WTC11 (cell line): ENCODE measurements around the gene FSD1L. TPM values are rescaled to one million over a fixed set of nuclear protein-coding genes. Genes with fewer than 3 reads are reported as not detected.
A peak's percentile ranks its signal among the peaks of the same experiment; 100 is the strongest.

Experiments used
- ATAC-seq: fragments of 200-7000 bp; cut with Tn5 transposase; 2 replicates; pipeline ENCODE4 v1.10.0; 2021; ENCODE audit warnings: mild to moderate bottlenecking, moderate library complexity
- CTCF ChIA-PET: fragments of 300-600 bp; sonication (Branson Sonifier 250); formaldehyde crosslinking; loops from one replicate; lab custom pipeline; 2021; ENCODE audit warnings: antibody characterized with exemption; lab: Charles Lee
- POLR2A ChIA-PET: fragments of 350-600 bp; sonication (Branson Sonifier 250); formaldehyde crosslinking; loops from one replicate; lab custom pipeline; 2021; ENCODE audit warnings: antibody characterized with exemption; lab: Charles Lee
- DNase-seq: peaks from one replicate; pipeline ENCODE4 v3.0.0; 2021; ENCODE audit warnings: low spot score
- H3K27ac Mint-ChIP-seq: 2 replicates; pipeline ENCODE4 v1.8.0; 2021; ENCODE audit warnings: mixed read lengths
- H3K27me3 Mint-ChIP-seq: 2 replicates; pipeline ENCODE4 v1.8.0; 2021; ENCODE audit warnings: low read depth, mild to moderate bottlenecking, moderate library complexity, mixed read lengths
- H3K36me3 Mint-ChIP-seq: 2 replicates; pipeline ENCODE4 v1.8.0; 2021; ENCODE audit warnings: mixed read lengths
- H3K4me1 Mint-ChIP-seq: 2 replicates; pipeline ENCODE4 v1.8.0; 2022; ENCODE audit warnings: mixed read lengths
- H3K4me3 Mint-ChIP-seq: 2 replicates; pipeline ENCODE4 v1.8.0; 2021; ENCODE audit warnings: mild to moderate bottlenecking, moderate library complexity, mixed read lengths
- H3K9me3 Mint-ChIP-seq: 2 replicates; pipeline ENCODE4 v1.8.0; 2021; ENCODE audit warnings: mixed read lengths
- ATF3 ChIP-seq: sonication (generic); formaldehyde crosslinking; conservative IDR thresholded peaks from 2 replicates; pipeline ENCODE4 v1.8.1; 2022; ENCODE audit warnings: mild to moderate bottlenecking, missing genetic modification reagents
- CREB1 ChIP-seq: sonication (generic); formaldehyde crosslinking; IDR thresholded peaks from 2 replicates; pipeline ENCODE4 v1.8.0; 2023; ENCODE audit warnings: mild to moderate bottlenecking, missing genetic modification reagents
- CTCF ChIP-seq: fragments of 200-600 bp; IDR thresholded peaks from 2 replicates; pipeline ENCODE4 v1.8.0; 2022; ENCODE audit warnings: antibody characterized with exemption
- E2F1 ChIP-seq: sonication (generic); formaldehyde crosslinking; IDR thresholded peaks from 2 replicates; pipeline ENCODE4 v1.8.0; 2022; ENCODE audit warnings: mild to moderate bottlenecking, missing genetic modification reagents
- FOXJ3 ChIP-seq: sonication (generic); formaldehyde crosslinking; IDR thresholded peaks from 2 replicates; pipeline ENCODE4 v1.9.0; 2021; ENCODE audit warnings: missing genetic modification reagents, mild to moderate bottlenecking, borderline replicate concordance
- FOXP1 ChIP-seq: sonication (generic); formaldehyde crosslinking; IDR thresholded peaks from 2 replicates; pipeline ENCODE4 v1.8.0; 2022; ENCODE audit warnings: missing genetic modification reagents, mild to moderate bottlenecking, moderate library complexity, borderline replicate concordance
- HMGA2 ChIP-seq: fragments of 250-450 bp; sonication (Bioruptor Pico); IDR thresholded peaks from 2 replicates; pipeline ENCODE4 v1.4.0; 2021; ENCODE audit warnings: mild to moderate bottlenecking, moderate library complexity
- IRF2 ChIP-seq: sonication (generic); formaldehyde crosslinking; IDR thresholded peaks from 2 replicates; pipeline ENCODE4 v1.8.0; 2022; ENCODE audit warnings: low read depth, missing genetic modification reagents, borderline replicate concordance
- JUN ChIP-seq: sonication (generic); formaldehyde crosslinking; IDR thresholded peaks from 2 replicates; pipeline ENCODE4 v1.8.0; 2023; ENCODE audit warnings: mild to moderate bottlenecking, missing genetic modification reagents
- OVOL2 ChIP-seq: fragments of 250-450 bp; sonication (Bioruptor Pico); IDR thresholded peaks from 2 replicates; pipeline ENCODE4 v1.9.0; 2021; ENCODE audit warnings: mild to moderate bottlenecking, borderline replicate concordance
- PRDM15 ChIP-seq: sonication (generic); formaldehyde crosslinking; IDR thresholded peaks from 2 replicates; pipeline ENCODE4 v1.8.0; 2022; ENCODE audit warnings: missing genetic modification reagents
- STAT6 ChIP-seq: sonication (generic); formaldehyde crosslinking; conservative IDR thresholded peaks from 2 replicates; pipeline ENCODE4 v1.8.1; 2023; ENCODE audit warnings: mild to moderate bottlenecking, low read depth, missing genetic modification reagents, moderate library complexity
- ZNF138 ChIP-seq: sonication (generic); formaldehyde crosslinking; conservative IDR thresholded peaks from 2 replicates; pipeline ENCODE4 v1.8.1; 2022; ENCODE audit warnings: mild to moderate bottlenecking, moderate library complexity, missing genetic modification reagents
- ZNF281 ChIP-seq: sonication (generic); formaldehyde crosslinking; IDR thresholded peaks from 2 replicates; pipeline ENCODE4 v1.8.0; 2023; ENCODE audit warnings: mild to moderate bottlenecking, missing genetic modification reagents
- ZNF396 ChIP-seq: fragments of 250-450 bp; sonication (Bioruptor Pico); IDR thresholded peaks from 2 replicates; pipeline ENCODE4 v1.8.0; 2021; ENCODE audit warnings: mild to moderate bottlenecking, moderate library complexity, borderline replicate concordance
- ZNF532 ChIP-seq: fragments of 250-450 bp; sonication (Bioruptor Pico); IDR thresholded peaks from 2 replicates; pipeline ENCODE4 v1.9.0; 2021; ENCODE audit warnings: mild to moderate bottlenecking, borderline replicate concordance
- ZSCAN18 ChIP-seq: fragments of 250-450 bp; sonication (Bioruptor Pico); IDR thresholded peaks from 2 replicates; pipeline ENCODE4 v2.1.2; 2022; ENCODE audit warnings: mild to moderate bottlenecking, moderate library complexity
- total RNA-seq: library from RNA; stranded (reverse); gene quantifications from 3 replicates; pipeline ENCODE4 v1.2.3, GENCODE V29; 2021

FSD1L gene
- total RNA-seq, 1 experiment from 2014 or later = 5.3 TPM

GRCh38 chr9:105447386-105447813 lies 434 bp upstream of the FSD1L start:
- no peaks in the 10 kb centered on the region for H3K9me3 Mint-ChIP-seq
- H3K4me3 Mint-ChIP-seq = peak overlapping the region; percentile 88
- H3K36me3 Mint-ChIP-seq = no peaks in the 10 kb centered on the region
- no peaks in the 10 kb centered on the region; the same call in none of the 2 replicates for H3K27me3 Mint-ChIP-seq
- H3K4me1 Mint-ChIP-seq = peaks cover 33% of the 10 kb centered on the region
- ATAC-seq (peak; percentile 40; the same call in 1 of the 2 replicates), DNase-seq (no peak)
- CTCF ChIA-PET = interaction anchor here (0.7 to 2.5 kb wide), 3 partner anchors 23 to 32 kb away, joined by 4 to 7 read pairs (median 7); no protein-coding TSS in a partner anchor
- POLR2A ChIA-PET = interaction anchor here (1.1 kb wide), 1 partner anchor 203 kb away, joined by 5 read pairs; the partner anchor contains the start of gene SLC44A1
- H3K27ac Mint-ChIP-seq = peak overlapping the region; percentile 51; the same call in 1 of the 2 replicates
- TF ChIP-seq HMGA2 = no peak
- TF ChIP-seq PRDM15 = no peak
- TF ChIP-seq OVOL2 (CRISPR knock-in tag) = no peak
- TF ChIP-seq ZNF532 (CRISPR knock-in tag) = no peak
- no peak for TF ChIP-seq ZSCAN18
- no peak for TF ChIP-seq CREB1 (CRISPR knock-in tag)
- TF ChIP-seq JUN (CRISPR knock-in tag) = no peak
- TF ChIP-seq ZNF396 (CRISPR knock-in tag) = no peak
- no peak for TF ChIP-seq STAT6
- no peak for TF ChIP-seq FOXJ3 (CRISPR knock-in tag)
- no peak for TF ChIP-seq ATF3 (CRISPR knock-in tag)
- TF ChIP-seq ZNF138 (CRISPR knock-in tag) = no peak
- no peak for TF ChIP-seq ZNF281 (CRISPR knock-in tag)
- TF ChIP-seq IRF2 = no peak
- no peak for TF ChIP-seq E2F1 (CRISPR knock-in tag)
- no peak for TF ChIP-seq FOXP1
- TF ChIP-seq CTCF = no peak
